CD4-positive, alpha-beta T cell treated with Interleukin-21 for 1 hour (primary cell): Measurements from ENCODE around the gene NDST1.
"Not testable (repeated sequence)": the region's sequence is repeated elsewhere in the genome, so short reads cannot be mapped to it uniquely, and the experiment has no call there.

Source experiments
- DNase-seq: peaks from one replicate; pipeline ENCODE4 v3.0.0-alpha.2; 2020

Gene NDST1

DNA sequence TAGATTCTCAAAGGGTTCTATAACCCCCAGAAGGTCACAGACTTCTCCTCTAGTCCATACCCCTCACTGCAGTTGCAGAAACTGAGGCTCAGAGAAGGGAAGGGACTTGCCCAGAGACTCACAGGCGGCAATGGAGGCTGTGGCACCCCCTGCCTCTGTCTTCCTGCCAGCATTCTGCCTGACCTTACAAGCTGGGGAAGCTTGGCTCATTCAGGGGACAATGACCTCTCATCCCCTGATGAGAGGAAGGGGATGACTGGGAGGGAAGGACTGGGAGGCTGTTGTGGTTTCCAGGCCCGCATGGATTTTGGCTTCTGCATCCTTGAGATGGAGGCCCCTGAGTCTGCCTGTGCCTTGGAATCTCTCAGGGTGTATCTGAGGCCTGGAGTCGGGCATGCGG is 897 bp downstream of the NDST1 start:
- DNase-seq: no peak

- DNase-seq: no peak
Observed at GRCh38 chr5:150509992-150510391, 2.1 kb downstream of the NDST1 start.

- no peak for DNase-seq
Observed at GRCh38 chr5:150510460-150511263, 2.7 kb downstream of the NDST1 start.

DNA sequence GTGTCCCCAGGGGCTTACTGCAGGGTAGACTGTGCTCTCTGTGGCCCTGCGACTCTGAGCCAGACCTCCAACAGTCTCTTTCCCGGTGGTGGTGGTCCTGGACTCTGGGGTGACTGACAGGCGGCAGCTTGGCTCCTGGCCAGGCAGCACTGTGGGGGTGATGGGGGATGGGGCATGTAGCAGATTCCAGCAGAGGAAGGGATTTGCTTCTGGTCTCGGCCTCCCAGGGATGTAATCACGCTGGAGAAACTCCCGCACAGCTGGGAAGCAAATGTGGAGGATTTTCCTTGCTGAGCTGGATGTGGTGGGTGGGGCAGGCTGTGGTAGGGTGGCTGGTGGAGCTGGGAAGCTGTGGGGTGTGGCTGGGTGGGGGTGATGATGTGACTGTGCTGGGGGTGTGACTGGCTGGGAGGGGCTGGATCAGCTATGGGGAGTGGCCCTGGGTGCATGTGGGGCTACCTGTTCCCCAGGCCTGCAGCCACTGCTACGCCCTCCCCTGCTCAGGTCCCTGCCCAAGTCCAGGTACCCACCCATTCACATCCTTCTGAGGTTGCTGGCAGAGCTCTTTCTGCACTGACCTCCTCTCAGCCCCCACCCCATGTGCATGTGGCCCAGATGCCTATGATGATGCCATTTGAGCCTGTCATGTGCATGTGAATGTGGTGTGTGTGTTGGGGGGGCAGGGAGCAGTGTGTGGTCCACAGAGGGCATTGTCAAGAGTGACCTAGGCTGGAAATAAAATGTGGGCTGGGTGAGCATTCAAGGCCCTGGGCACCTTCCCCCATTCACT is 3.8 kb downstream of the NDST1 start:
- DNase-seq: no peak

DNA sequence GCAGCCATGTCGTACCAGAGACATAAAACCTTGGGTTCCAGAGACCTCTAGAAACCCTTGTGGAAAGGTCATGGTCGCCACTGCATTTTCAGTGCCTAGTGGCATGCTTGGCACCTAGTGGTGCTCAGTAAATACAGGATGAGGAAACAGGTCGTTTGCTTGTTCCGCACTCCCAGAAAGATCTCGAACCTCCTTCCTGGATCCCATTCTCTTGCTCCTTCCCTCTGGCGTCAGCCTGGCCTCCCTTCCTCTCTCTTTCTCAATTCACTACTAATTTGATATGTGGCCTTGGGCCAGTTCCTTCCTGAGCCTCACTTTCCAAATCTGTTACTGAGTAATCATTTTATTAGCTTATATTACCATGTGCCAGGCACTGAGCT is 4.4 kb downstream of the NDST1 start:
- no peak for DNase-seq

DNA sequence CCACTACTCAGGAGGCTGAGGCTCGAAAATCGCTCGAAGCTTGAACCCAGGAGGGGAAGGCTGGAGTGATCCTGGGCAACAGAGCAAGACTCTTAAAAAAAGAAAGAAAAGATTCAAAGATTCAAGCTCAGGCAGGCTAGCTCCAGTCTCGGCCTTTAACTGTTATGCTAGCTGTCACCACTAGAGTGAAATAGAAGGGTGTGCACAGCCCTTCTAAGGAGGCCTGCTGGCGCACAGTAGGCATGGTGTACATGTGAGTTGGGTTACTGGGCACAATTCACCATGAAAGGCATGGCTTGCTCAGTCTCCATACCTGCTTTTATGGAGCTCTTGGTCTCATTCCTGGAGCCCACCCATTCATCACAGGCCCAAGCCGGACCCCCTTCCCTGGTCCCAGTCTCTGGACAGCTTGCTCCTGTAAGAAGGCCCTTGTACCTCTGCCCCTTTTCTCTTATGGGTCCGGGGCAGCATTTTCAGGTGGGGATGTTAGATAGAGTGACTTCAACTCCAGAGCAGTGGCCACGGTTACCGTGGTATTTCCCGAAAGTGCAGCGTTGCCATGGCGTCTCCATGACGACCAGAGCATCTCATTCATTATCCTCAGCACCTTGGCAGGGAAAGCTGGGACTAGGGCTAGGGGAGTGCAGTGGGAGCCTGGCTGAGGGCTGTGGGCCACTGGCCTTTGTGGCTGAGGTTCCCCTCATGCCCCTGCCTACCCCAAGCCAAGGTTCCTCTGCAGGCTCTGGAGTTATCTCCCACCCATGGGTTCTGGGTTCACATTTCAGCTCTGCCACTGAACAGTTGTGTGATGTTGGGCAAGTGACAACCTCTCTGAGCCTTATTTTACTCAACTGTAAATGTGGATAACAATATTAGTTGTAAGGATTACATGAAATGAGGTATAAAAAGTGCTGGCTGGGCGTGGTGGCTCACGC is 5.7 kb downstream of the NDST1 start:
- no peak for DNase-seq

- no peak for DNase-seq
Observed at GRCh38 chr5:150514708-150515211, 6.8 kb downstream of the NDST1 start.

DNA sequence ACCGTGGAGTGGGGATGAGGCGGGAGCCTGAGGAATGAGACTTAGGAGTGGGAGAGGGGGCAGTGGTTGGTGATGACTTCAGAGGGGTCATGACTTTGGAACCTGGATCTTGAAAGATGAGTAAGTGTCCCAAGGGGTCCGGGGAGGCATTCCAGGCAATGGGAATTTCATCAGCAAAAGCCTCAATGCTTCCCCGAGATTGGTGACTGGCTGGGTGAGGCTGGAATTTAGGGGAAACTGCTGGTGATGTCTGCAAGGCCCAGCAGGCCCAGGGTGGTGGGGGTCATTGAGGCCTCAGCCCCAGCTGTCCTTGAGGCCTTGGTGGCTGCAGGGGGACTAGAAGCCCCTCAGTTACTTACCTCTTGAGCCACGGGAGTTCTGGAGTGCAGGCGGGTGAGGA is 7.5 kb downstream of the NDST1 start:
- DNase-seq: no peak

- DNase-seq: no peak
Observed at GRCh38 chr5:150516011-150516410, 8.1 kb downstream of the NDST1 start.

- no peak for DNase-seq
Observed at GRCh38 chr5:150517272-150518152, 9.6 kb downstream of the NDST1 start.

DNA sequence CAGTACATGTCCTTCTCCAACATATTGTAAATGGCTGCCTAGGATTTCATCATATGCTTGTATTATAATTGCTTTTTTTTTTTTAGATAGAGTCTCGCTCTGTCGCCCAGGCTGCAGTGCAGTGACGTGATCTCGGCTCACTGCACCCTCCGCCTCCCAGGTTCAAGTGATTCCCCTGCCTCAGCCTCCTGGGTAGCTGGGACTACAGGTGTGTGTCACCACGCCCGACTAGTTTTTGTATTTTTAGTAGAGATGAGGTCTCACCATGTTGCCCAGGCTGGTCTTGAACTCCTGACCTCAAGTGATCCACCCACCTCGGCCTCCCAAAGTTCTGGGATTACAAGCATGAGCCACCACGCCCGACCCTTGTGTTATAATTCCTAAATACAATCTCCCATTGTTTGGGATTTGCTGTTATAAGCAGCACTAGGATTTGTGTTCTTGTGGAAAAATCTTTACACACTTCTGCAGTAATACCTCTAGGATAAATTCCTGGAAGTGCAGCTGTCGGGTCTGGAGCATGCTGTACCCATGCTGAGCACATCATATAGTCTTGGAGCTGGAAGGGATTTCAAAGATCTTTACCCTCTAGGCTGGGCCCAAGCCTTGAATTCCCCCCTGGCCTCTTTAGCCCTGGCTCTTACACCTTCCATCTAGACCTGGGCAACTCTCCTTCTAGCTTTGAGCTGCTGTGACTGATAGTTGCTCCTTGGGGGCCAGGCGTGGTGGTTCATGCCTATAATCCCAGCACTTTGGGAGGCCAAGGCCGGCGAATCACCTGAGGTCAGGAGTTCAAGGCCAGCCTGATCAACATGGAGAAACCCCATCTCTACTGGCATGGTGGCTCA is 11.0 kb downstream of the NDST1 start:
- DNase-seq: not testable (repeated sequence)

DNA sequence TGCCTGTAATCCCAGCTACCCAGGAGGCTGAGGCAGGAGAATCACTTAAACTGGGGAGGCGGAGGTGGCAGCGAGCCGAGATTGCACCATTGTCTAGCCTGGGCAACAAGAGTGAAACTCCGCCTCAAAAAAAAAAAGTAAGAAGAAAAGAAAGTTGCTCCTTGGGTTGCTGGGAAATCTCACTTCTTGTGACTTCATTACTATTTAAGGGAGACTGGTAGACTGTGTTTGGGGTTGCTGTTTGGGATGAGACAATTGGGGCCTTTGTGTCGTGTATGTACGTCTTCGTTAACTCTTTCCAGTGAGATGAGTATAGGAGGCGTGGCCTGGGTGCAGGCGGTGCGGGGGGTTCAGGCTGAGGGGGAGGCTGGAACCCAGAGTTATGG is 11.6 kb downstream of the NDST1 start:
- no peak for DNase-seq

- DNase-seq: no peak
Observed at GRCh38 chr5:150519978-150520377, 12.0 kb downstream of the NDST1 start.

GRCh38 chr5:150520747-150521521 is 13.0 kb downstream of the NDST1 start:
- no peak for DNase-seq

GRCh38 chr5:150521522-150521817 is 13.5 kb downstream of the NDST1 start:
- DNase-seq: no peak

GRCh38 chr5:150521939-150522503 is 14.1 kb downstream of the NDST1 start:
- no peak for DNase-seq

DNA sequence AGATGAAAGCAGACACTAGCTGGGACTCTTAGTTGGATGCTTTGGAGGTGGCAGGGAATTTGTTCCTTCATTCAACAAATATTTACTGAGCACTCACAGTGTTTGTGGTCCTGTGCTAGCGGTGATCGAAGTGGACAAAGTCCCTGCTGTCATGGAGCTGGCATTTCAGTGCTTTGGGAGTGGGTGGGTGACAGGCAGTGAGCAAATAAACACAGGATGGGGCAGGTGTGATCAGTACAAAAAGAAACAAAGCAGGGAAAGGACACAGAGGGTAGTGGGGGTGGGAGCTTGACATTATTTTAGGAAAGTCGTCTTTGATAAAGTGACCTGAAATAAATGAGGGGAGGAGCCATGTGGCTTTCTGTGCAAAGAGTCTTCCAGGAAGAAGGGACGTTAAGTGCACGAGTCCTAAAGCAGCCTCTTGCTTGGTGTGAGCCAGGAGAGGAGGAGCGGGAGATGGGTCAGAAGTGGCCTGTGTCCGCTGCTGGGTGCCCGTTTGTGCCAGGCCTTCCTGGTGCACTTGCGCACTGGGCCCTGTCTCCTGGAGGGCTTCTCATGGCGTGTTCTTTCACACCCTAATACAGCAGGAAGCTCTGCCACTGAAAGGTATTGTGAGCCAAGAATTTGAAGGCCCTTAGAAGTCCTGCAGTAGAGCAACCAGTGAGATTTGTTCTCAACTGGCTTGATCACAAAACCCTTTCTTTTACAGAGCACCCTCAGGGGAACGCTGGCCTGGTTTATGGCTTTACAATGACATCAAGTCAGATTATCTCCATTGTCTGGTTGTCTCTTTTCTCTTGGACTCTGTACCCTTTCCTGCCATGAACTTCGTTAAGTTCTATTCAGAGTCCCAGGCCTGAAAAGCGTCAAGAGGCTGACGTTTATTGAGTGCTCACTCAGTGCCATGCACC is 14.8 kb downstream of the NDST1 start:
- DNase-seq: no peak

DNA sequence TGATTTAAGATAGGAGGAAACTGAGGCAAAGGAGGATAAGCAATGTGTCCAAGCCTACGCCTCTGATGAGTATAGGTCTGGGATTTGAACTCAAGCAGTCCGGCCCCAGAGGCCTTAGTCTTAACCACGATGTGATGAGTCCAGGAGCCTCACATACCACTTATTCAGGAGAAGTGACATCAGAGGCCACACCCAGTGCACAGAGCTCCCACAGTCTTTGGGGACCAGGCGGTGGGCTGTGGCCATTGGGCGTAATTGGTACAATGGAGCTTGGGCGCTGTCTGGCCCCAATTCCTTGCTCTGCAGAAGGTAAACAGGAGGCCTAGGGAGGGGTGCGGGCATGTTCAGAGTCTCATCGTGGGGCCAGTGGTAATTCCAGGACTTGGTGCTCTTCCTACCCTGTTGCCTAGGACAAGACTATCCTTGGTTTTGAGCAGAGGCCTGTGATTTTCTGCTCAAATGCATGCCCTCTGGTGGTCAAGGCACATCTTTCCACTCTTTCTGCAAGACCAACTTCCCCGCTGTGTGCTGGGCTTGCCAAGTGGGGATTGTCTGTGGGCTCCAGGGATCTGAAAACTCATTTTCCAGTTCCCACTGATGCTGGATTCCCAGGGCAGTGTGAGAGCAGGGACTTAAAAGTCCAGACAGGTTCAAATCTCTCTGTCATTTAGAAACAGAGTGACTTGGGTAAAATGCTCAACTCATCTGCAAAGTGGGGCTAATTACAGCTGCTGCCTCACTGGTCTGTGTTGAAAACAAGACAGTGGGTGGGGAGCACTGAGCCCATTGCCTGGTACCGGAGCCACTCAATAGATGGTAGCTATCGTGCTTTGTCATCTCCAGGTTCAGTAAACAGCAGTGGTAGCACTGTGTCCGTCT is 15.8 kb downstream of the NDST1 start:
- peak; percentile 28 for DNase-seq
